Suprapubic skin (tissue), 4 donors: ENCODE results near the gene NRG3.

ENCODE experiments used
- CTCF ChIP-seq, 2 donors: fragments of 200-600 bp in 1 of 2; fragments of 450-650 bp in 1 of 2; sonication (generic) in 1 of 2; IDR thresholded peaks; one replicate each; pipeline ENCODE4 v1.5.1; 2016 to 2019; ENCODE audit warnings: antibody characterized with exemption in 2 of 2, mild to moderate bottlenecking in 1 of 2, moderate library complexity in 1 of 2
- EP300 ChIP-seq: sonication (generic); formaldehyde crosslinking; IDR thresholded peaks from one replicate; pipeline ENCODE4 v1.6.1; 2017; ENCODE audit warnings: antibody characterized with exemption
- POLR2A ChIP-seq, 2 donors: fragments of 450-650 bp; IDR thresholded peaks; one replicate each; pipeline ENCODE4 v1.6.1; 2017; ENCODE audit warnings: antibody characterized with exemption in 2 of 2, mild to moderate bottlenecking in 2 of 2, moderate library complexity in 2 of 2
- POLR2AphosphoS5 ChIP-seq, 3 donors: sonication (generic); formaldehyde crosslinking; IDR thresholded peaks; one replicate each; pipeline ENCODE4 v1.6.1; 2017; ENCODE audit warnings: antibody characterized with exemption in 3 of 3

GRCh38 chr10:81848514-81848913, 26.5 kb upstream of the NRG3 start:
- TF ChIP-seq CTCF (IDR thresholded peaks at IDR 0.05): no peak
- no peak for TF ChIP-seq POLR2A (IDR thresholded peaks at IDR 0.05)
- no peak for TF ChIP-seq EP300
- TF ChIP-seq POLR2AphosphoS5 (IDR thresholded peaks at IDR 0.05): no peak
